Measurements from ENCODE around the gene PLCD4. TPM values are rescaled to one million over a fixed set of nuclear protein-coding genes. Genes with fewer than 3 reads are reported as not detected.

The PLCD4 gene
- total RNA-seq = 1 to 10 TPM; 1.1 to 2.7 TPM

DNA sequence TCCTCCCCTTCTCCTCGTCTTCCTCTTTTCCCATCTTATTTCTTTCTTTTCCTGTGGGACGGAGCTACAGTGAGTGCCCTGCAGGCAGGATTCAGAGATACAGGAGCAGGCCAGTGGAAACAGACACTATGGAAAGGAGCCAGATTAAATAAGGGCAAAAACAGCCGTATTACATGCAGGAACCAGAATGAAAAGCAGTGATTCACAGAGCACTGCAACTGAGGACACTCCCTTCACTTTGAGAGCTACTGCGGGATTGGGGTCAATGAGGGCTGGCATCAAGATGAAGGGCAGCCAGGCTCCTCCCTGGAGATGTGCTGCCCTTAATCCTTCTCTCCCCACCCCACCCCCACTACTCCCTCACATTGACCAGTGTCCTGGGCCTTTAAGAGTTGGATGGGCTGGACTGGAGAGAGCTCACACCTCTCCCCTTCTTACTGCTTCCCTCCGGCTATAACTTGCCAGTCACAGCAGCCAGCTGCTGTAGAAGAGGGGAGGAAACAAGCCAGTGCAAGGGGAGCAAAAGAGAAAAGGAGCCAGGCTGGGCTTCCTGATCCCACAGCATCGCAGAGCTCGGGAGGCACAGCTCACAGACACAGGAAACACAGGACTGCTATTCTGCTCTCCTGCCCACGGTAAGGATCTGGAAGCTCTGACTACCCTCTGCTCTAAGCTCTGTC, at the start of gene PLCD4:
Gene PLCD4 (plus strand): TSS at position 464 of the 680 bp plus-strand sequence. CDS start 7,841 bp downstream, outside the sequence.
- Histone ChIP-seq H3K4me3 (no peak within 1 kb of the TSS), H3K27ac (peak within 1 kb of the TSS in 1 of 2 donors; percentile 10), H3K27me3 (replicated peaks; ENCODE audit: insufficient read depth) (no peaks in the 10 kb centered on the region), H3K4me1 (replicated peaks) (no peaks in the 10 kb centered on the region), H3K9me3 (no peaks in the 10 kb centered on the region), H3K36me3 (no peaks in the 10 kb centered on the region)
- TF ChIP-seq, protein P1, sequence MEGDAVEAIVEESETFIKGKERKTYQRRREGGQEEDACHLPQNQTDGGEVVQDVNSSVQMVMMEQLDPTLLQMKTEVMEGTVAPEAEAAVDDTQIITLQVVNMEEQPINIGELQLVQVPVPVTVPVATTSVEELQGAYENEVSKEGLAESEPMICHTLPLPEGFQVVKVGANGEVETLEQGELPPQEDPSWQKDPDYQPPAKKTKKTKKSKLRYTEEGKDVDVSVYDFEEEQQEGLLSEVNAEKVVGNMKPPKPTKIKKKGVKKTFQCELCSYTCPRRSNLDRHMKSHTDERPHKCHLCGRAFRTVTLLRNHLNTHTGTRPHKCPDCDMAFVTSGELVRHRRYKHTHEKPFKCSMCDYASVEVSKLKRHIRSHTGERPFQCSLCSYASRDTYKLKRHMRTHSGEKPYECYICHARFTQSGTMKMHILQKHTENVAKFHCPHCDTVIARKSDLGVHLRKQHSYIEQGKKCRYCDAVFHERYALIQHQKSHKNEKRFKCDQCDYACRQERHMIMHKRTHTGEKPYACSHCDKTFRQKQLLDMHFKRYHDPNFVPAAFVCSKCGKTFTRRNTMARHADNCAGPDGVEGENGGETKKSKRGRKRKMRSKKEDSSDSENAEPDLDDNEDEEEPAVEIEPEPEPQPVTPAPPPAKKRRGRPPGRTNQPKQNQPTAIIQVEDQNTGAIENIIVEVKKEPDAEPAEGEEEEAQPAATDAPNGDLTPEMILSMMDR (IDR thresholded peaks at IDR 0.05) = peak in 1 of 4 experiments; percentile 14
- no peak for TF ChIP-seq POLR2AphosphoS5 (IDR thresholded peaks at IDR 0.05)
- TF ChIP-seq POLR2A (IDR thresholded peaks at IDR 0.05) = no peak
- DNase-seq (ENCODE audit: low spot score) = no peak
- WGBS = 7% methylated on average over 8 of the region's 8 CpGs
- intact Hi-C loops (cut with DNase I) = loop anchor here (5.0 kb wide), 1 partner anchor 35 kb away; no protein-coding TSS in a partner anchor

DNA sequence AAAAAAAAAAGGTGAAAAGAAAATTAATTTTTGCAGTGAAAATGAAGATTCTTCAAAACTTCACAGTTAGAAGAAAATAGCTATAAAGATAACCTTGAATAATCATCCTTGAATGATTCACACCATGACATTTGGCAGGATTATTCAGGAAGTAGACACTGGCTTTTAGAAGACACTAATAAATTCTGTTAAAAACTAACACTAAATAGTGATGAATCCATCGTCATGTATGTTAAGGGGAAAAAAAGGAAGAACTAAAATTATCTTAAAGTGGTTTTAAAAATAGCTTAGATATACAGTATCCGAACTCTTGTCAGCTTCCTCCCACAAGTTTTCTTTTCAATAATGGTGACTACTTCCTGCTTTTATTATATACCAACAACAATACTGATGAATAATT, 49.8 kb upstream of the PLCD4 start:
- no peak overlapping the region for H3K4me3 ChIP-seq
- WGBS = 63% methylated on average over 2 of the region's 2 CpGs
- intact Hi-C loops (cut with DNase I) = no loop called here
- H3K9me3 ChIP-seq = no peaks in the 10 kb centered on the region
- TF ChIP-seq POLR2AphosphoS5 (IDR thresholded peaks at IDR 0.05) (no peak), POLR2A (IDR thresholded peaks at IDR 0.05) (no peak)
- TF ChIP-seq, protein P1 (IDR thresholded peaks at IDR 0.05) = no peak
- no peaks in the 10 kb centered on the region for H3K4me1 ChIP-seq (replicated peaks)
- DNase-seq (ENCODE audit: low spot score) = no peak
- no peak overlapping the region for H3K27ac ChIP-seq
- H3K36me3 ChIP-seq = no peaks in the 10 kb centered on the region
- no peaks in the 10 kb centered on the region for H3K27me3 ChIP-seq (replicated peaks; ENCODE audit: insufficient read depth)

DNA sequence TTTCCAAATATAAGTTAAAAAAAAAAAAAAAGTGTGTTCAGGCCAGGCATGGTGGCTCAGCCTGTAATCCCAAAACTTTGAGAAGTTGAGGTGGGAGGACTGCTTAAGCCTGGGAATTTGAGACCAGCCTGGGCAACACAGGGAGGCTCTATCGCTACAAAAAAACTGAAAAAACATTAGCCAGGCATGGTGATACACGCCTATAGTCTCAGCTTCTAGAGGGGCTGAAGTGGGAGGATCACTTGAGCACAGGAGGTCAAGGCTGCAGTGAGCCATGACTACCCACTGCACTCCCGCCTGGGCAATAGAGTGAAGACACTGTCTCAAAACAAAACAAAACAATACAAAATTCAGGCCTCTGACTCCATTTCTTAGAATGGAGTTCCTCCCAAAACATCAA, 48.7 kb upstream of the PLCD4 start:
- WGBS = 89% methylated on average over 3 of the region's 3 CpGs
- no peak for DNase-seq (ENCODE audit: low spot score)
- intact Hi-C loops (cut with DNase I) = no loop called here

DNA sequence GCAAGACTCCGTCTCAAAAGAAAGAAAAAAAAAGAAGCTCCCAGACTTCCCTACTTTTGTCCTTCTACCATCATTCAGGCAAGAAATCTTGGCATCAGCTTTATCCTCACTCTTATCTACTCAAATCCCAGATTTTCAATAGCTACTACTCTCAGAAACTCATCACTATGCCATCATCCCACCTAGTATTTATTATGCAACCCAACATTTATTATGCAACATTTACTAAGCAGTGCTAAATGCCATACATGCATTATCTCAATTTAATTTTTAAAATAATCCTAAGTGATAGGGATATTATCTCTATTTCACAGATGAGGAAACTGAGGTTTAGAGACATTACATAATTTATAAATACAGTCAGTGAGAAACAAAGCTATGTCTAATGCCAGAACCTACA, 43.6 kb upstream of the PLCD4 start:
- Histone ChIP-seq H3K4me3 (no peak overlapping the region), H3K9me3 (no peaks in the 10 kb centered on the region), H3K27ac (no peak overlapping the region), H3K36me3 (no peaks in the 10 kb centered on the region), H3K4me1 (replicated peaks) (no peaks in the 10 kb centered on the region), H3K27me3 (replicated peaks; ENCODE audit: insufficient read depth) (no peaks in the 10 kb centered on the region)
- WGBS = 95% methylated on average over 1 of the region's 1 CpG
- DNase-seq (ENCODE audit: low spot score) = no peak
- TF ChIP-seq, protein P1 (IDR thresholded peaks at IDR 0.05) = no peak
- no peak for TF ChIP-seq POLR2AphosphoS5 (IDR thresholded peaks at IDR 0.05)
- TF ChIP-seq POLR2A (IDR thresholded peaks at IDR 0.05) = no peak
- intact Hi-C loops (cut with DNase I) = loop anchor here (10.0 kb wide), 1 partner anchor 279 kb away; no protein-coding TSS in a partner anchor

More for the DNA sequence above, 48.7 kb upstream of the PLCD4 start:
- TF ChIP-seq POLR2A (IDR thresholded peaks at IDR 0.05) = no peak
- TF ChIP-seq POLR2AphosphoS5 (IDR thresholded peaks at IDR 0.05) = no peak
- TF ChIP-seq, protein P1 (IDR thresholded peaks at IDR 0.05) = no peak
- Histone ChIP-seq H3K4me3 (no peak overlapping the region), H3K9me3 (no peaks in the 10 kb centered on the region), H3K36me3 (no peaks in the 10 kb centered on the region), H3K27me3 (replicated peaks; ENCODE audit: insufficient read depth) (no peaks in the 10 kb centered on the region), H3K4me1 (replicated peaks) (no peaks in the 10 kb centered on the region), H3K27ac (no peak overlapping the region)

DNA sequence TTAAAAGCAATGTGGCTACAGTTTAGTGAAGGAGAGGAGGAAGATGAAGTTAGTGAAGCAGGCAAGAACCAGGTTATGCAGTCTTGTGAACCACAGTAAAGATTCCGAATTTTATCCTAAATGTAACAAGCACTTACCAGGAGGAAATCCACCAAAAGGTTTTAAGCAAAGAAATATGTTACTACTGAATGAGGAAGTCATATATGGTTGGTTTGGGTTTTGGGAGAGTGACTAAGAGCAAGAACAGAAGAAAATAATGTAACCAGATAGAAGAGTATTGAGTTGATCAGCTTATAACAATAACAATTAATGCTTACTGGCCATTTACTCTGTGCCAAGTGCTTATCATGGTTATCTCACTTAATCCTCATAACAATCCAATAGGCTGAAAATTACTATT, 41.4 kb upstream of the PLCD4 start:
- no peak overlapping the region for H3K27ac ChIP-seq
- H3K9me3 ChIP-seq = no peaks in the 10 kb centered on the region
- TF ChIP-seq, protein P1 (IDR thresholded peaks at IDR 0.05) = no peak
- no peaks in the 10 kb centered on the region for H3K4me1 ChIP-seq (replicated peaks)
- no peaks in the 10 kb centered on the region for H3K27me3 ChIP-seq (replicated peaks; ENCODE audit: insufficient read depth)
- no peak for DNase-seq (ENCODE audit: low spot score)
- H3K4me3 ChIP-seq = no peak overlapping the region
- WGBS = 92% methylated on average over 1 of the region's 1 CpG
- intact Hi-C loops (cut with DNase I) = loop anchor here (2.0 to 10.0 kb wide), 3 partner anchors 81 to 281 kb away; no protein-coding TSS in a partner anchor
- no peaks in the 10 kb centered on the region for H3K36me3 ChIP-seq
